HepG2 (cell line): Measurements from ENCODE around the gene DBNDD1. TPM values are rescaled to one million over a fixed set of nuclear protein-coding genes. Genes with fewer than 3 reads are reported as not detected.

Experiments used
- ATAC-seq: fragments of 200-7000 bp; cut with Tn5 transposase; 3 replicates; pipeline ENCODE4 v1.9.1; 2020; ENCODE audit warnings: mild to moderate bottlenecking, moderate library complexity
- BruUV-seq: library from RNA; stranded (reverse); fragments of 400-500 nt; replicated peaks from 2 replicates; lab custom pipeline; 2021; lab: Mats Ljungman, UMichigan
- CTCF ChIA-PET: fragments of 300-600 bp; formaldehyde crosslinking; extraction: SDS; loops from one replicate; lab custom pipeline; 2021; ENCODE audit warnings: low total read pairs, inconsistent platforms, low intra/inter-chr PET ratio; lab: Yijun Ruan, JAX
- POLR2A ChIA-PET: fragments of 350-600 bp; sonication (Branson Sonifier 250); formaldehyde crosslinking; loops from one replicate; lab custom pipeline; 2020; ENCODE audit warnings: antibody characterized with exemption, inconsistent platforms; lab: Yijun Ruan, JAX
- DNase-seq: peaks from one replicate; pipeline ENCODE4 v3.0.0-alpha.2; 2015; ENCODE audit warnings: low spot score
- FAIRE-seq: peaks from 3 replicates; lab custom pipeline; 2011; peaks lifted over from hg19 to GRCh38; lab: Jason Lieb, UNC
- H2AFZ ChIP-seq: one replicate; pipeline ENCODE4 v1.6.1; 2011; ENCODE audit warnings: low read length, inconsistent platforms
- H3K27ac ChIP-seq: fragments of 300-600 bp; 3 replicates; pipeline ENCODE4 v1.8.0; 2011; ENCODE audit warnings: mixed run types, mild to moderate bottlenecking, mixed read lengths, low read length, inconsistent platforms; ENCODE audit not compliant: insufficient read depth; ENCODE audit errors: extremely low read length
- H3K27me3 ChIP-seq, 2 experiments: fragments of 200-600 bp in 1 of 2; 2 replicates in 1 of 2; 3 replicates in 1 of 2; pipeline versions ENCODE4 v1.6.0 to v1.8.0; 2011; ENCODE audit warnings: low read length in 2 of 2, mild to moderate bottlenecking in 2 of 2, moderate library complexity in 2 of 2, inconsistent platforms in 1 of 2; ENCODE audit not compliant: insufficient read depth in 2 of 2, control insufficient read depth in 1 of 2
- H3K36me3 ChIP-seq, 2 experiments: fragments of 200-600 bp in 1 of 2; replicated peaks in 1 of 2; 2 replicates in 1 of 2; 3 replicates in 1 of 2; pipeline versions ENCODE4 v1.5.1 to v1.8.0; 2011; ENCODE audit warnings: low read length in 2 of 2, inconsistent platforms in 1 of 2; ENCODE audit not compliant: insufficient read depth in 2 of 2, control insufficient read depth in 1 of 2
- H3K4me1 ChIP-seq: 2 replicates; pipeline ENCODE4 v1.5.1; 2012; ENCODE audit warnings: low read length, inconsistent platforms; ENCODE audit not compliant: insufficient read depth
- H3K4me2 ChIP-seq: 2 replicates; pipeline ENCODE4 v1.6.0; 2011; ENCODE audit warnings: low read depth, low read length, inconsistent platforms
- H3K4me3 ChIP-seq, 3 experiments: fragments of 200-600 bp in 1 of 3; sonication (generic), shearing (Covaris generic) in 1 of 3; replicated peaks in 1 of 3; 2 replicates each; pipeline ENCODE4 v1.5.1; 2011 to 2016; ENCODE audit warnings: low read length in 3 of 3, inconsistent platforms in 2 of 3, low read depth in 2 of 3, mild to moderate bottlenecking in 2 of 3, control low read depth in 1 of 3, mixed read lengths in 1 of 3; ENCODE audit not compliant: insufficient read depth in 1 of 3
- H3K79me2 ChIP-seq: one replicate; pipeline ENCODE4 v1.6.1; 2011; ENCODE audit warnings: low read length, inconsistent platforms; ENCODE audit not compliant: insufficient read depth
- H3K9ac ChIP-seq: 2 replicates; pipeline ENCODE4 v1.6.0; 2011; ENCODE audit warnings: mild to moderate bottlenecking, low read depth, low read length, inconsistent platforms; ENCODE audit not compliant: insufficient read depth
- H3K9me3 ChIP-seq: 2 replicates; pipeline ENCODE4 v1.5.1; 2012; ENCODE audit warnings: mild to moderate bottlenecking, low read length
- H4K20me1 ChIP-seq: 2 replicates; pipeline ENCODE4 v1.6.0; 2011; ENCODE audit warnings: inconsistent platforms, mild to moderate bottlenecking, low read length, moderate library complexity; ENCODE audit not compliant: insufficient read depth
- CEBPG ChIP-seq: IDR thresholded peaks from 2 replicates; pipeline ENCODE4 v1.6.1; 2016
- HNRNPUL1 ChIP-seq: fragments of 200-400 bp; formaldehyde crosslinking; IDR thresholded peaks from 2 replicates; pipeline ENCODE4 v1.6.1; 2017; ENCODE audit warnings: low read depth, mild to moderate bottlenecking, low read length, moderate library complexity
- JUNB ChIP-seq: sonication (generic); formaldehyde crosslinking; IDR thresholded peaks from 2 replicates; pipeline ENCODE4 v1.8.0; 2022; ENCODE audit warnings: missing genetic modification reagents, mild to moderate bottlenecking, borderline replicate concordance
- NFIC ChIP-seq: IDR thresholded peaks from 2 replicates; pipeline ENCODE4 v1.6.1; 2012; ENCODE audit warnings: mild to moderate bottlenecking, low read length, inconsistent platforms
- SMC3 ChIP-seq: IDR thresholded peaks from 2 replicates; pipeline ENCODE4 v1.6.1; 2011; ENCODE audit warnings: low read length, improper control_type of control experiment
- ZNF230 ChIP-seq: sonication (generic); formaldehyde crosslinking; IDR thresholded peaks from 2 replicates; pipeline ENCODE4 v1.4.0; 2020; ENCODE audit warnings: mild to moderate bottlenecking, missing genetic modification reagents
- ZNF724P ChIP-seq: sonication (generic); formaldehyde crosslinking; IDR thresholded peaks from 2 replicates; pipeline ENCODE4 v1.8.0; 2022; ENCODE audit warnings: missing genetic modification reagents, borderline replicate concordance
- ZNF776 ChIP-seq: sonication (generic); formaldehyde crosslinking; IDR thresholded peaks from 2 replicates; pipeline ENCODE4 v1.4.0; 2020; ENCODE audit warnings: mild to moderate bottlenecking, missing genetic modification reagents
- WGBS: methylation state at CpG from one replicate; pipeline ENCODE4 v1.1.6; 2017; ENCODE audit warnings: low lambda C conversion rate; 5-methylcytosine and 5-hydroxymethylcytosine counted together
- in situ Hi-C: cut with HindIII; loops from 2 replicates; pipeline ENCODE4 v1.10.0; 2017; ENCODE audit warnings: low pct_unique_long_range_greater_than_20kb; ENCODE audit not compliant: extremely low pct_ligation_motif_present
- intact Hi-C: fragments of 100-400 bp; cut with micrococcal nuclease; formaldehyde crosslinking; loops from one replicate; pipeline ENCODE4 v1.10.0; 2022; ENCODE audit not compliant: unreplicated experiment
- polyA plus RNA-seq, 8 experiments: library from polyadenylated mRNA; depleted of rRNA in 3 of 8; stranded (reverse) in 7 of 8; unstranded in 1 of 8; fragments of >200 nt; fragmentation: Illumina TruSeq in 4 of 8; extraction: Trizol in 4 of 8; gene quantifications; 2 replicates each; pipeline versions ENCODE4 v1.2.1 to v1.2.3, GENCODE V29; 2011 to 2016; ENCODE audit warnings: low read depth in 4 of 8, missing spikeins in 1 of 8, mixed read lengths in 1 of 8; ENCODE audit not compliant: insufficient read depth in 1 of 8
- total RNA-seq, 5 experiments: library from RNA; depleted of rRNA; stranded (reverse); fragments of >200 nt; fragmentation: Illumina TruSeq; extraction: Trizol; gene quantifications; 2 replicates each; pipeline ENCODE4 v1.2.3, GENCODE V29; 2016; ENCODE audit warnings: low read depth in 1 of 5
- TF ChIP-seq, protein P1 (sequence below): sonication (generic); formaldehyde crosslinking; IDR thresholded peaks from 2 replicates; pipeline ENCODE4 v1.4.0; 2020; ENCODE audit warnings: missing genetic modification reagents
- TF ChIP-seq, protein P2 (sequence below): sonication (generic); formaldehyde crosslinking; conservative IDR thresholded peaks from 2 replicates; pipeline ENCODE4 v1.8.0; 2022; ENCODE audit warnings: low read depth, missing genetic modification reagents
- TF ChIP-seq, protein P3 (sequence below), 2 experiments: sonication (generic) in 1 of 2; formaldehyde crosslinking in 1 of 2; IDR thresholded peaks; 2 replicates each; pipeline versions ENCODE4 v1.4.0 to v1.6.1; 2016 to 2020; ENCODE audit warnings: borderline replicate concordance in 1 of 2, low read depth in 1 of 2, mild to moderate bottlenecking in 1 of 2, missing genetic modification reagents in 1 of 2

DBNDD1 gene
- total and polyA plus RNA-seq, 2 of the 13 experiments (the other 11 are each of a cell fraction or from before 2014, with no cell fraction given) = 17.0 to 40.4 TPM

DNA sequence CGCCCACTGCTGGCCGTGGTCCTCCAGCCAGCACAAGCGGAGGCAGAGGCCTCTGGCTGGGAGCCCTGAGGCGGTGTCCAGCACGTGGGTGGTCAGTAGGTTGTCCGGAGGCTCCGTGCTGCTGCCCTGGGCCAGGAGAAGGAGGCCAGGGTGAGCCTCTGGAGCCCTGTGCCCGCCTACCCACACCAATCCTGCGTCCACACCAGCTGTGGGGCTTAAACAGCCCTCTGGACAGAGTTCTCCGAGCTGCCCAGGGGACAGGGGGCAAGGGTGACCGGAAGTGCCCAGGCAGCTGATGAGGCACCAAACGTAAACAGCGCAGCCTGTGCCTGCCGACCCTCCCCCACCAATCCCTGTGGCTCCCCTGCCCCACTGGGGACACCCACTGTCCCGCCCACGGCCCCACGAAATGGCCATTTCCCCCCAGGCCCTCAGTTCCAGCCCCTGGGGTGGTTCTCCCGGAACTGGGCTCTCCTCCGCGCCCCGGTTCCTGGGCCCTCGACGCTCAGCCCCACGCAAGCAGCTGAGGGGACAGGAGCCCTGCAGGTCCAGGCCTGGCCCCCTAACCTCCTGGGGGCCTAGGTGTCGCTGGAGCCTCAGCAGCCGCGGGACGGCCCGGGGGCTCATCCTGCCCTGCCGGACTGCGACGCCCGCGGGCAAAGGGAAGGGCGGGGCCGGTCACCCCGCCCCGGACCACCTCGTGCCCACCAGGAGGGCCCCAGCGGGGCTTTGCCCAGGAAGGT lies 27.9 kb upstream of the DBNDD1 start:
- FAIRE-seq (no peak), DNase-seq (peak; percentile 45), ATAC-seq (peak; percentile 75)
- H3K36me3 ChIP-seq = peaks cover 12% of the 10 kb centered on the region in 2 experiments
- BruUV-seq = no TSS peak
- 28% methylated on average over 33 of the region's 40 CpGs for WGBS
- POLR2A ChIA-PET = interaction anchor here (0.8 to 1.4 kb wide), 9 partner anchors 9 to 174 kb away, joined by 3 to 7 read pairs (median 3); partner anchors contain the start of genes MC1R and TCF25
- peaks cover 41% of the 10 kb centered on the region for H3K4me1 ChIP-seq
- no peaks in the 10 kb centered on the region for H3K79me2 ChIP-seq
- in situ Hi-C loops (no loop called here), intact Hi-C loops (no loop called here)
- H3K27me3 ChIP-seq = no peaks in the 10 kb centered on the region
- H3K9ac ChIP-seq = peak overlapping the region; percentile 54
- H3K4me3 ChIP-seq = peak overlapping the region; percentile 38 to 63 (median 50); a peak in 5 of 6 replicates
- H4K20me1 ChIP-seq = no peaks in the 10 kb centered on the region
- no peaks in the 10 kb centered on the region for H3K9me3 ChIP-seq
- CTCF ChIA-PET = no interaction called here
- peak overlapping the region; percentile 23 for H3K27ac ChIP-seq
- peak overlapping the region; percentile 83 for H3K4me2 ChIP-seq
- H2AFZ ChIP-seq = no peak overlapping the region
- TF ChIP-seq, protein P1, sequence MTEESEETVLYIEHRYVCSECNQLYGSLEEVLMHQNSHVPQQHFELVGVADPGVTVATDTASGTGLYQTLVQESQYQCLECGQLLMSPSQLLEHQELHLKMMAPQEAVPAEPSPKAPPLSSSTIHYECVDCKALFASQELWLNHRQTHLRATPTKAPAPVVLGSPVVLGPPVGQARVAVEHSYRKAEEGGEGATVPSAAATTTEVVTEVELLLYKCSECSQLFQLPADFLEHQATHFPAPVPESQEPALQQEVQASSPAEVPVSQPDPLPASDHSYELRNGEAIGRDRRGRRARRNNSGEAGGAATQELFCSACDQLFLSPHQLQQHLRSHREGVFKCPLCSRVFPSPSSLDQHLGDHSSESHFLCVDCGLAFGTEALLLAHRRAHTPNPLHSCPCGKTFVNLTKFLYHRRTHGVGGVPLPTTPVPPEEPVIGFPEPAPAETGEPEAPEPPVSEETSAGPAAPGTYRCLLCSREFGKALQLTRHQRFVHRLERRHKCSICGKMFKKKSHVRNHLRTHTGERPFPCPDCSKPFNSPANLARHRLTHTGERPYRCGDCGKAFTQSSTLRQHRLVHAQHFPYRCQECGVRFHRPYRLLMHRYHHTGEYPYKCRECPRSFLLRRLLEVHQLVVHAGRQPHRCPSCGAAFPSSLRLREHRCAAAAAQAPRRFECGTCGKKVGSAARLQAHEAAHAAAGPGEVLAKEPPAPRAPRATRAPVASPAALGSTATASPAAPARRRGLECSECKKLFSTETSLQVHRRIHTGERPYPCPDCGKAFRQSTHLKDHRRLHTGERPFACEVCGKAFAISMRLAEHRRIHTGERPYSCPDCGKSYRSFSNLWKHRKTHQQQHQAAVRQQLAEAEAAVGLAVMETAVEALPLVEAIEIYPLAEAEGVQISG (CRISPR knock-in tag) = peak; percentile 57
- TF ChIP-seq SMC3 (no peak), ZNF724P (CRISPR knock-in tag) (peak; percentile 26), NFIC (no peak), HNRNPUL1 (no peak), ZNF776 (CRISPR knock-in tag) (peak; percentile 11; the same call in 1 of the 2 replicates), CEBPG (CRISPR knock-in tag) (no peak), JUNB (CRISPR knock-in tag) (no peak), ZNF230 (CRISPR knock-in tag) (peak; percentile 74; the same call in 1 of the 2 replicates)
- TF ChIP-seq, protein P2, sequence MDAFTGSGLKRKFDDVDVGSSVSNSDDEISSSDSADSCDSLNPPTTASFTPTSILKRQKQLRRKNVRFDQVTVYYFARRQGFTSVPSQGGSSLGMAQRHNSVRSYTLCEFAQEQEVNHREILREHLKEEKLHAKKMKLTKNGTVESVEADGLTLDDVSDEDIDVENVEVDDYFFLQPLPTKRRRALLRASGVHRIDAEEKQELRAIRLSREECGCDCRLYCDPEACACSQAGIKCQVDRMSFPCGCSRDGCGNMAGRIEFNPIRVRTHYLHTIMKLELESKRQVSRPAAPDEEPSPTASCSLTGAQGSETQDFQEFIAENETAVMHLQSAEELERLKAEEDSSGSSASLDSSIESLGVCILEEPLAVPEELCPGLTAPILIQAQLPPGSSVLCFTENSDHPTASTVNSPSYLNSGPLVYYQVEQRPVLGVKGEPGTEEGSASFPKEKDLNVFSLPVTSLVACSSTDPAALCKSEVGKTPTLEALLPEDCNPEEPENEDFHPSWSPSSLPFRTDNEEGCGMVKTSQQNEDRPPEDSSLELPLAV (CRISPR knock-in tag) = no peak
- TF ChIP-seq, protein P3, sequence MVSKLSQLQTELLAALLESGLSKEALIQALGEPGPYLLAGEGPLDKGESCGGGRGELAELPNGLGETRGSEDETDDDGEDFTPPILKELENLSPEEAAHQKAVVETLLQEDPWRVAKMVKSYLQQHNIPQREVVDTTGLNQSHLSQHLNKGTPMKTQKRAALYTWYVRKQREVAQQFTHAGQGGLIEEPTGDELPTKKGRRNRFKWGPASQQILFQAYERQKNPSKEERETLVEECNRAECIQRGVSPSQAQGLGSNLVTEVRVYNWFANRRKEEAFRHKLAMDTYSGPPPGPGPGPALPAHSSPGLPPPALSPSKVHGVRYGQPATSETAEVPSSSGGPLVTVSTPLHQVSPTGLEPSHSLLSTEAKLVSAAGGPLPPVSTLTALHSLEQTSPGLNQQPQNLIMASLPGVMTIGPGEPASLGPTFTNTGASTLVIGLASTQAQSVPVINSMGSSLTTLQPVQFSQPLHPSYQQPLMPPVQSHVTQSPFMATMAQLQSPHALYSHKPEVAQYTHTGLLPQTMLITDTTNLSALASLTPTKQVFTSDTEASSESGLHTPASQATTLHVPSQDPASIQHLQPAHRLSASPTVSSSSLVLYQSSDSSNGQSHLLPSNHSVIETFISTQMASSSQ (IDR thresholded peaks at IDR 0.05; ENCODE audit: low read depth) = no peak
- TF ChIP-seq, protein P3 (CRISPR knock-in tag; IDR thresholded peaks at IDR 0.05; ENCODE audit: borderline replicate concordance) = no peak
